Trophoblast cell (in vitro differentiated cells and primary cell): Measurements from ENCODE around the gene SCN5A.

Experiments used
- DNase-seq, 2 donors: peaks; one replicate each; pipeline ENCODE4 v3.0.0-alpha.2; 2016
- H2AFZ ChIP-seq: 2 replicates; pipeline ENCODE4 v1.6.1; 2013; ENCODE audit warnings: low read length, moderate library complexity, mild to moderate bottlenecking; ENCODE audit not compliant: insufficient read depth, poor library complexity
- H2AK5ac ChIP-seq: 2 replicates; pipeline ENCODE4 v1.6.1; 2013; ENCODE audit warnings: mild to moderate bottlenecking, low read length
- H2BK120ac ChIP-seq: 2 replicates; pipeline ENCODE4 v1.6.1; 2013; ENCODE audit warnings: low read length, mild to moderate bottlenecking, moderate library complexity; ENCODE audit not compliant: insufficient read depth, poor library complexity
- H2BK12ac ChIP-seq: 2 replicates; pipeline ENCODE4 v1.6.1; 2013; ENCODE audit warnings: mild to moderate bottlenecking, low read length, moderate library complexity
- H2BK5ac ChIP-seq: 2 replicates; pipeline ENCODE4 v1.6.1; 2013; ENCODE audit warnings: low read length, low read depth, moderate library complexity, mild to moderate bottlenecking; ENCODE audit not compliant: poor library complexity
- H3K14ac ChIP-seq: 2 replicates; pipeline ENCODE4 v1.6.1; 2013; ENCODE audit warnings: mild to moderate bottlenecking, low read length
- H3K18ac ChIP-seq: 2 replicates; pipeline ENCODE4 v1.6.1; 2013; ENCODE audit warnings: mild to moderate bottlenecking, low read length
- H3K23ac ChIP-seq: 2 replicates; pipeline ENCODE4 v1.6.1; 2013; ENCODE audit warnings: low read length
- H3K27ac ChIP-seq: 2 replicates; pipeline ENCODE4 v1.5.1; 2013; ENCODE audit warnings: low read depth, mild to moderate bottlenecking, inconsistent platforms, low read length, moderate library complexity
- H3K27me3 ChIP-seq: 2 replicates; pipeline ENCODE4 v1.6.1; 2013; ENCODE audit warnings: inconsistent platforms, mild to moderate bottlenecking, low read length, moderate library complexity; ENCODE audit not compliant: insufficient read depth
- H3K36me3 ChIP-seq, 2 experiments: 1 replicate in 1 of 2; 2 replicates in 1 of 2; pipeline ENCODE4 v1.6.1; 2013; ENCODE audit warnings: low read length in 2 of 2, mild to moderate bottlenecking in 2 of 2, moderate library complexity in 1 of 2; ENCODE audit not compliant: insufficient read depth in 2 of 2, control insufficient read depth in 1 of 2
- H3K4ac ChIP-seq: 2 replicates; pipeline ENCODE4 v1.6.1; 2013; ENCODE audit warnings: low read depth, mild to moderate bottlenecking, low read length, moderate library complexity
- H3K4me1 ChIP-seq, 2 experiments: 1 replicate in 1 of 2; 2 replicates in 1 of 2; pipeline ENCODE4 v1.6.1; 2013; ENCODE audit warnings: low read length in 2 of 2, mild to moderate bottlenecking in 2 of 2, moderate library complexity in 1 of 2; ENCODE audit not compliant: insufficient read depth in 2 of 2, control insufficient read depth in 1 of 2
- H3K4me2 ChIP-seq: 2 replicates; pipeline ENCODE4 v1.6.1; 2013; ENCODE audit warnings: inconsistent platforms, mild to moderate bottlenecking, low read length, moderate library complexity
- H3K4me3 ChIP-seq: 2 replicates; pipeline ENCODE4 v1.5.1; 2013; ENCODE audit warnings: mild to moderate bottlenecking, low read depth, low read length, inconsistent platforms
- H3K79me1 ChIP-seq: one replicate; pipeline ENCODE4 v1.6.1; 2013; ENCODE audit warnings: low read length
- H3K79me2 ChIP-seq: 2 replicates; pipeline ENCODE4 v1.6.1; 2013; ENCODE audit warnings: low read length, mild to moderate bottlenecking; ENCODE audit not compliant: control insufficient read depth, insufficient read depth, poor library complexity
- H3K9ac ChIP-seq: 2 replicates; pipeline ENCODE4 v1.6.1; 2013; ENCODE audit warnings: mild to moderate bottlenecking, low read length
- H3K9me3 ChIP-seq: 2 replicates; pipeline ENCODE4 v1.6.1; 2013; ENCODE audit warnings: low read depth, mild to moderate bottlenecking, control low read depth, inconsistent platforms, low read length; ENCODE audit not compliant: insufficient read depth
- H4K12ac ChIP-seq: 2 replicates; pipeline ENCODE4 v1.6.1; 2013; ENCODE audit warnings: low read depth, mild to moderate bottlenecking, low read length, moderate library complexity
- H4K8ac ChIP-seq: 2 replicates; pipeline ENCODE4 v1.6.1; 2013; ENCODE audit warnings: low read depth, mild to moderate bottlenecking, low read length, moderate library complexity
- H4K91ac ChIP-seq: one replicate; pipeline ENCODE4 v1.6.1; 2013; ENCODE audit warnings: low read depth, mild to moderate bottlenecking, low read length, moderate library complexity
- WGBS: extraction: QIAGEN DNeasy Blood & Tissue Kit; methylation state at CpG from one replicate; pipeline ENCODE4 v1.1.7; 2013; ENCODE audit warnings: missing lambda C conversion rate; ENCODE audit not compliant: insufficient read length, insufficient coverage; ENCODE audit errors: extremely low coverage; 5-methylcytosine and 5-hydroxymethylcytosine counted together

The SCN5A gene

GRCh38 chr3:38637906-38638305, 11.6 kb downstream of the SCN5A start:
- Histone ChIP-seq H3K27ac (no peak overlapping the region), H4K91ac (no peak overlapping the region), H2AFZ (no peak overlapping the region), H3K23ac (no peak overlapping the region), H3K4me2 (no peak overlapping the region), H2AK5ac (no peak overlapping the region), H3K79me1 (no peaks in the 10 kb centered on the region), H3K36me3 (no peaks in the 10 kb centered on the region), H3K9ac (no peak overlapping the region), H2BK12ac (no peak overlapping the region), H3K27me3 (no peaks in the 10 kb centered on the region), H4K8ac (no peak overlapping the region), H3K14ac (no peak overlapping the region), H4K12ac (no peak overlapping the region), H3K4ac (no peak overlapping the region), H3K79me2 (no peaks in the 10 kb centered on the region), H3K9me3 (peaks cover 1% of the 10 kb centered on the region), H2BK120ac (no peak overlapping the region), H2BK5ac (no peak overlapping the region), H3K4me1 (peaks cover 0 to 4% of the 10 kb centered on the region in 2 experiments), H3K18ac (no peak overlapping the region), H3K4me3 (no peak overlapping the region)
- no peak for DNase-seq
- WGBS, result no CpG with 5 or more reads among the region's 5 CpGs

DNA sequence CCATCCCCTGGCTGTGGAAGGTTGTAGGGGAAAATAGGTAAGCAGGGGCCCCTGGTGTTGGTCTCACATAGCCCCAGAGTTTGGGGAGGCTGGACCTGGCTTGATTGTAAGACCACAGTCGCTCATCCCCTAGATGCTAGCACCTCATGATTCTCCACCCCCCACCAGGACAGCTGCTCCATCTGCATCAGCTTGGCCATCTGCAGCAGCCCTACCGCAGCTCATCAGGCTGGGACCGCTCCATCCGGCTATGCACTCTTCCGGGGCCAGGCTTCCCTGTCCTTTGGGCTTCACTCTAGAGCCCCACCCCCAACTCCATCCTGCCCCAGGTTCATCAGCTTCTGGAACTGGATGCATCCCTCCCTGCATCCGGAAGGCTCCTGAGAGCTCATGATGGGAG, 12.6 kb downstream of the SCN5A start:
- Histone ChIP-seq H3K14ac (no peak overlapping the region), H3K27me3 (no peaks in the 10 kb centered on the region), H2BK5ac (no peak overlapping the region), H3K4me1 (peaks cover 0 to 4% of the 10 kb centered on the region in 2 experiments), H4K8ac (no peak overlapping the region), H3K4me3 (no peak overlapping the region), H3K27ac (no peak overlapping the region), H3K23ac (no peak overlapping the region), H2BK120ac (no peak overlapping the region), H3K9ac (no peak overlapping the region), H3K79me1 (no peaks in the 10 kb centered on the region), H3K36me3 (no peaks in the 10 kb centered on the region), H3K4ac (no peak overlapping the region), H3K4me2 (no peak overlapping the region), H3K18ac (no peak overlapping the region), H2AK5ac (no peak overlapping the region), H4K12ac (no peak overlapping the region), H2BK12ac (no peak overlapping the region), H3K9me3 (peaks cover 1% of the 10 kb centered on the region), H2AFZ (no peak overlapping the region), H3K79me2 (no peaks in the 10 kb centered on the region), H4K91ac (no peak overlapping the region)
- DNase-seq, result no peak
- no CpG with 5 or more reads among the region's 6 CpGs for WGBS

GRCh38 chr3:38636464-38636863, 13.0 kb downstream of the SCN5A start:
- H3K23ac ChIP-seq, result no peak overlapping the region
- H4K91ac ChIP-seq, result no peak overlapping the region
- no peaks in the 10 kb centered on the region for H3K36me3 ChIP-seq

GRCh38 chr3:38634111-38634510, 15.4 kb downstream of the SCN5A start:
- Histone ChIP-seq H4K91ac (no peak overlapping the region), H3K23ac (no peak overlapping the region), H2AFZ (no peak overlapping the region), H3K4me3 (no peak overlapping the region), H3K27ac (no peak overlapping the region), H3K18ac (no peak overlapping the region), H3K27me3 (no peaks in the 10 kb centered on the region), H4K12ac (no peak overlapping the region), H3K36me3 (no peaks in the 10 kb centered on the region), H3K4me1 (peaks cover 0 to 4% of the 10 kb centered on the region in 2 experiments), H4K8ac (no peak overlapping the region), H2AK5ac (no peak overlapping the region), H3K9me3 (peaks cover 1% of the 10 kb centered on the region), H3K14ac (no peak overlapping the region), H3K4ac (no peak overlapping the region), H2BK5ac (no peak overlapping the region), H2BK12ac (no peak overlapping the region), H3K79me2 (no peaks in the 10 kb centered on the region), H3K9ac (no peak overlapping the region), H3K4me2 (no peak overlapping the region), H2BK120ac (no peak overlapping the region), H3K79me1 (no peaks in the 10 kb centered on the region)
- DNase-seq, result peak; percentile 21 to 54
- WGBS, result no CpG with 5 or more reads among the region's 11 CpGs

More at GRCh38 chr3:38636464-38636863, 13.0 kb downstream of the SCN5A start:
- no peak for DNase-seq
- H3K4ac ChIP-seq, result no peak overlapping the region
- H3K4me1 ChIP-seq, result peaks cover 0 to 4% of the 10 kb centered on the region in 2 experiments
- peaks cover 1% of the 10 kb centered on the region for H3K9me3 ChIP-seq
- no peak overlapping the region for H3K4me3 ChIP-seq
- no peak overlapping the region for H3K27ac ChIP-seq
- WGBS, result no CpG with 5 or more reads among the region's 7 CpGs
- no peaks in the 10 kb centered on the region for H3K79me1 ChIP-seq
- no peak overlapping the region for H2AFZ ChIP-seq
- H3K27me3 ChIP-seq, result no peaks in the 10 kb centered on the region
- H4K12ac ChIP-seq, result no peak overlapping the region
- H3K18ac ChIP-seq, result no peak overlapping the region
- H3K14ac ChIP-seq, result no peak overlapping the region
- no peak overlapping the region for H2AK5ac ChIP-seq
- H3K4me2 ChIP-seq, result no peak overlapping the region
- H2BK120ac ChIP-seq, result no peak overlapping the region
- H2BK12ac ChIP-seq, result no peak overlapping the region
- H4K8ac ChIP-seq, result no peak overlapping the region
- no peak overlapping the region for H2BK5ac ChIP-seq
- H3K79me2 ChIP-seq, result no peaks in the 10 kb centered on the region
- H3K9ac ChIP-seq, result no peak overlapping the region
